H9 (cell line): Measurements from ENCODE around the gene CDC45. TPM values are rescaled to one million over a fixed set of nuclear protein-coding genes. Genes with fewer than 3 reads are reported as not detected.
A peak's percentile ranks its signal among the peaks of the same experiment; 100 is the strongest.

ENCODE experiments used
- DNase-seq: peaks from one replicate; pipeline ENCODE4 v3.0.0-alpha.2; 2017
- H2AFZ ChIP-seq: one replicate; pipeline ENCODE4 v1.6.1; 2013; ENCODE audit warnings: mild to moderate bottlenecking, low read length, control low read depth, moderate library complexity
- H2AK5ac ChIP-seq: 2 replicates; pipeline ENCODE4 v1.6.1; 2013; ENCODE audit warnings: low read length, control low read depth, mixed read lengths; ENCODE audit not compliant: insufficient read length
- H2BK120ac ChIP-seq: one replicate; pipeline ENCODE4 v1.6.1; 2013; ENCODE audit warnings: low read depth, mild to moderate bottlenecking, low read length, control low read depth, inconsistent platforms; ENCODE audit not compliant: poor library complexity, severe bottlenecking
- H2BK12ac ChIP-seq: 2 replicates; pipeline ENCODE4 v1.6.1; 2013; ENCODE audit warnings: low read length, control low read depth, mixed read lengths, low read depth; ENCODE audit not compliant: insufficient read length
- H2BK15ac ChIP-seq: 2 replicates; pipeline ENCODE4 v1.6.1; 2013; ENCODE audit warnings: low read depth, low read length, control low read depth
- H2BK20ac ChIP-seq: one replicate; pipeline ENCODE4 v1.6.1; 2013; ENCODE audit warnings: low read depth, mild to moderate bottlenecking, low read length, control low read depth, inconsistent platforms; ENCODE audit not compliant: poor library complexity, severe bottlenecking
- H2BK5ac ChIP-seq: 2 replicates; pipeline ENCODE4 v1.6.1; 2013; ENCODE audit warnings: low read length, control low read depth, mixed read lengths; ENCODE audit not compliant: insufficient read length
- H3K14ac ChIP-seq: 2 replicates; pipeline ENCODE4 v1.6.1; 2013; ENCODE audit warnings: low read length, control low read depth; ENCODE audit not compliant: insufficient read depth
- H3K18ac ChIP-seq: 2 replicates; pipeline ENCODE4 v1.6.1; 2013; ENCODE audit warnings: low read depth, mild to moderate bottlenecking, mixed read lengths, low read length, control low read depth; ENCODE audit not compliant: insufficient read length
- H3K23ac ChIP-seq: 2 replicates; pipeline ENCODE4 v1.6.1; 2013; ENCODE audit warnings: low read length, control low read depth, mixed read lengths, low read depth; ENCODE audit not compliant: insufficient read length
- H3K23me2 ChIP-seq: 2 replicates; pipeline ENCODE4 v1.6.1; 2013; ENCODE audit warnings: low read depth, mild to moderate bottlenecking, mixed read lengths, low read length, control low read depth; ENCODE audit not compliant: insufficient read length, poor library complexity, severe bottlenecking
- H3K27ac ChIP-seq: 2 replicates; pipeline ENCODE4 v1.5.1; 2013; ENCODE audit warnings: low read length, control low read depth, mixed read lengths, low read depth; ENCODE audit not compliant: insufficient read length
- H3K27me3 ChIP-seq: 2 replicates; pipeline ENCODE4 v1.6.1; 2013; ENCODE audit warnings: low read length, control low read depth, inconsistent platforms; ENCODE audit not compliant: insufficient read depth
- H3K4ac ChIP-seq: 2 replicates; pipeline ENCODE4 v1.6.1; 2013; ENCODE audit warnings: low read depth, mild to moderate bottlenecking, control low read depth, inconsistent platforms, low read length, moderate library complexity
- H3K4me1 ChIP-seq: 2 replicates; pipeline ENCODE4 v1.6.1; 2013; ENCODE audit warnings: low read length, control low read depth, inconsistent platforms; ENCODE audit not compliant: insufficient read depth
- H3K4me2 ChIP-seq: 2 replicates; pipeline ENCODE4 v1.6.1; 2013; ENCODE audit warnings: low read length, control low read depth, mixed read lengths; ENCODE audit not compliant: insufficient read length, insufficient read depth
- H3K56ac ChIP-seq: 2 replicates; pipeline ENCODE4 v1.6.1; 2013; ENCODE audit warnings: low read depth, mild to moderate bottlenecking, mixed read lengths, low read length, control low read depth; ENCODE audit not compliant: insufficient read length
- H3K79me1 ChIP-seq: 2 replicates; pipeline ENCODE4 v1.6.1; 2013; ENCODE audit warnings: low read depth, mild to moderate bottlenecking, moderate library complexity, low read length, control low read depth, inconsistent platforms; ENCODE audit not compliant: insufficient read depth, poor library complexity, severe bottlenecking
- H3K79me2 ChIP-seq: 2 replicates; pipeline ENCODE4 v1.6.1; 2013; ENCODE audit warnings: low read length, control low read depth, inconsistent platforms; ENCODE audit not compliant: insufficient read depth
- H3K9ac ChIP-seq: 2 replicates; pipeline ENCODE4 v1.6.1; 2013; ENCODE audit warnings: low read length, control low read depth, mixed read lengths; ENCODE audit not compliant: insufficient read length; ENCODE audit errors: extremely low read depth
- H3K9me3 ChIP-seq: one replicate; pipeline ENCODE4 v1.6.1; 2013; ENCODE audit warnings: low read depth, low read length, inconsistent platforms; ENCODE audit not compliant: control insufficient read depth
- H3T11ph ChIP-seq: one replicate; pipeline ENCODE4 v1.6.1; 2013; ENCODE audit warnings: mild to moderate bottlenecking, low read length, control low read depth, inconsistent platforms
- H4K20me1 ChIP-seq: one replicate; pipeline ENCODE4 v1.6.1; 2013; ENCODE audit not compliant: control insufficient read depth, insufficient read length, insufficient read depth
- H4K5ac ChIP-seq: 2 replicates; pipeline ENCODE4 v1.6.1; 2013; ENCODE audit warnings: low read depth, mild to moderate bottlenecking, mixed read lengths, low read length, control low read depth; ENCODE audit not compliant: insufficient read length
- H4K8ac ChIP-seq: replicated peaks from 2 replicates; pipeline ENCODE4 v1.6.1; 2013; ENCODE audit warnings: low read length, control low read depth, mixed read lengths, low read depth; ENCODE audit not compliant: insufficient read length
- H4K91ac ChIP-seq: 2 replicates; pipeline ENCODE4 v1.6.1; 2013; ENCODE audit warnings: low read depth, mild to moderate bottlenecking, moderate library complexity, mixed read lengths, low read length, control low read depth; ENCODE audit not compliant: insufficient read length
- H3K27ac Mint-ChIP-seq, 3 experiments: 2 replicates in 2 of 3; 3 replicates in 1 of 3; pipeline ENCODE4 v1.8.0; 2020 to 2021; ENCODE audit warnings: mixed read lengths in 3 of 3, mild to moderate bottlenecking in 1 of 3, moderate library complexity in 1 of 3
- H3K27me3 Mint-ChIP-seq: 2 replicates; pipeline ENCODE4 v1.8.0; 2021; ENCODE audit warnings: low read depth, mild to moderate bottlenecking, moderate library complexity, mixed read lengths
- H3K36me3 Mint-ChIP-seq, 3 experiments: 2 replicates in 2 of 3; 3 replicates in 1 of 3; pipeline ENCODE4 v1.8.0; 2020 to 2021; ENCODE audit warnings: low read depth in 3 of 3, mixed read lengths in 3 of 3; ENCODE audit not compliant: insufficient read depth in 1 of 3
- H3K4me1 Mint-ChIP-seq, 2 experiments: 2 replicates each; pipeline ENCODE4 v1.8.0; 2020; ENCODE audit warnings: mixed read lengths in 2 of 2
- H3K4me3 Mint-ChIP-seq, 2 experiments: 2 replicates in 1 of 2; 3 replicates in 1 of 2; pipeline ENCODE4 v1.8.0; 2020 to 2021; ENCODE audit warnings: mild to moderate bottlenecking in 2 of 2, mixed read lengths in 2 of 2, moderate library complexity in 1 of 2
- H3K9me3 Mint-ChIP-seq, 2 experiments: 2 replicates in 1 of 2; 3 replicates in 1 of 2; pipeline ENCODE4 v1.8.0; 2020; ENCODE audit warnings: mild to moderate bottlenecking in 2 of 2, mixed read lengths in 2 of 2, moderate library complexity in 1 of 2
- WGBS: extraction: QIAGEN DNeasy Blood & Tissue Kit; methylation state at CpG from one replicate; pipeline ENCODE4 v1.1.7; 2013; ENCODE audit warnings: missing lambda C conversion rate, low lambda C conversion rate, mixed read lengths; ENCODE audit not compliant: insufficient read length; ENCODE audit errors: extremely low coverage; 5-methylcytosine and 5-hydroxymethylcytosine counted together
- total RNA-seq: library from RNA; stranded (reverse); gene quantifications from 2 replicates; pipeline ENCODE4 v1.2.1, GENCODE V29; 2021
- TF ChIP-seq, protein P1 (sequence below): fragments of 200-600 bp; sonication (generic); conservative IDR thresholded peaks from 3 replicates; pipeline ENCODE4 v1.8.0; 2021; ENCODE audit warnings: antibody characterized with exemption, mild to moderate bottlenecking

The CDC45 gene
- total RNA-seq, 1 experiment from 2014 or later, result 35.7 TPM

- H3K56ac ChIP-seq, result no peak overlapping the region
- no peak for DNase-seq
- no peak overlapping the region for H2BK5ac ChIP-seq
- H2BK15ac ChIP-seq, result no peak overlapping the region
- H3K27me3 Mint-ChIP-seq, result no peaks in the 10 kb centered on the region; the same call in 1 of the 2 replicates
- H3K79me1 ChIP-seq, result no peaks in the 10 kb centered on the region
- H3T11ph ChIP-seq, result no peak overlapping the region
- TF ChIP-seq, protein P1, sequence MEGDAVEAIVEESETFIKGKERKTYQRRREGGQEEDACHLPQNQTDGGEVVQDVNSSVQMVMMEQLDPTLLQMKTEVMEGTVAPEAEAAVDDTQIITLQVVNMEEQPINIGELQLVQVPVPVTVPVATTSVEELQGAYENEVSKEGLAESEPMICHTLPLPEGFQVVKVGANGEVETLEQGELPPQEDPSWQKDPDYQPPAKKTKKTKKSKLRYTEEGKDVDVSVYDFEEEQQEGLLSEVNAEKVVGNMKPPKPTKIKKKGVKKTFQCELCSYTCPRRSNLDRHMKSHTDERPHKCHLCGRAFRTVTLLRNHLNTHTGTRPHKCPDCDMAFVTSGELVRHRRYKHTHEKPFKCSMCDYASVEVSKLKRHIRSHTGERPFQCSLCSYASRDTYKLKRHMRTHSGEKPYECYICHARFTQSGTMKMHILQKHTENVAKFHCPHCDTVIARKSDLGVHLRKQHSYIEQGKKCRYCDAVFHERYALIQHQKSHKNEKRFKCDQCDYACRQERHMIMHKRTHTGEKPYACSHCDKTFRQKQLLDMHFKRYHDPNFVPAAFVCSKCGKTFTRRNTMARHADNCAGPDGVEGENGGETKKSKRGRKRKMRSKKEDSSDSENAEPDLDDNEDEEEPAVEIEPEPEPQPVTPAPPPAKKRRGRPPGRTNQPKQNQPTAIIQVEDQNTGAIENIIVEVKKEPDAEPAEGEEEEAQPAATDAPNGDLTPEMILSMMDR, result no peak
- H4K8ac ChIP-seq, result no peak overlapping the region
- H3K4me1 ChIP-seq, result peaks cover 3% of the 10 kb centered on the region
- peaks cover 13% of the 10 kb centered on the region for H3K23me2 ChIP-seq
- no peak overlapping the region for H2AK5ac ChIP-seq
- no peaks in the 10 kb centered on the region for H3K9me3 ChIP-seq
- peaks cover 14 to 32% (median 20%) of the 10 kb centered on the region in 3 experiments for H3K36me3 Mint-ChIP-seq
- H3K9ac ChIP-seq, result peak overlapping the region; percentile 96
- H3K4me2 ChIP-seq, result peak overlapping the region; percentile 75
- no peaks in the 10 kb centered on the region for H3K9me3 Mint-ChIP-seq
- H2BK12ac ChIP-seq, result no peak overlapping the region
- H3K4me3 Mint-ChIP-seq, result peak overlapping the region; percentile 98
- H2BK120ac ChIP-seq, result no peak overlapping the region
- no peak overlapping the region for H4K91ac ChIP-seq
- H4K20me1 ChIP-seq, result no peaks in the 10 kb centered on the region
- no peak overlapping the region for H3K23ac ChIP-seq
- H2AFZ ChIP-seq, result no peak overlapping the region
- peak overlapping the region; percentile 86 for H3K14ac ChIP-seq
- H3K18ac ChIP-seq, result peak overlapping the region; percentile 84
- peaks cover 20% of the 10 kb centered on the region; the same call in 1 of the 2 replicates for H3K79me2 ChIP-seq
- H3K27ac Mint-ChIP-seq, result peak overlapping the region in 2 of 3 experiments; percentile 10 to 81; a peak in 3 of 7 replicates
- H4K5ac ChIP-seq, result no peak overlapping the region
- peaks cover 20% of the 10 kb centered on the region in 2 experiments for H3K4me1 Mint-ChIP-seq
- no peak overlapping the region for H2BK20ac ChIP-seq
- no peaks in the 10 kb centered on the region for H3K27me3 ChIP-seq
- H3K27ac ChIP-seq, result no peak overlapping the region
- no CpG with 5 or more reads among the region's 31 CpGs for WGBS
- H3K4ac ChIP-seq, result no peak overlapping the region
These were observed 1.4 kb upstream of the CDC45 start for GRCh38 chr22:19478045-19478900.
